WERI-Rb-1 (cell line): ENCODE measurements around the gene EML2.
"Not testable (repeated sequence)": the region's sequence is repeated elsewhere in the genome, so short reads cannot be mapped to it uniquely, and the experiment has no call there.

Experiments
- DNase-seq: peaks from one replicate; pipeline ENCODE4 v3.0.0-alpha.2; 2020
- H3K27ac ChIP-seq: fragments of 250-450 bp; sonication (Bioruptor Pico); 2 replicates; pipeline ENCODE4 v1.5.1; 2020; ENCODE audit warnings: mild to moderate bottlenecking, moderate library complexity
- H3K27me3 ChIP-seq: fragments of 250-450 bp; sonication (Bioruptor Pico); 2 replicates; pipeline ENCODE4 v1.5.1; 2021; ENCODE audit warnings: mild to moderate bottlenecking, low read depth, moderate library complexity; ENCODE audit not compliant: insufficient read depth, severe bottlenecking
- H3K36me3 ChIP-seq: fragments of 250-450 bp; sonication (Bioruptor Pico); 2 replicates; pipeline ENCODE4 v1.5.1; 2020; ENCODE audit warnings: mild to moderate bottlenecking, moderate library complexity
- H3K4me3 ChIP-seq: 2 replicates; pipeline ENCODE4 v1.5.1; 2011; ENCODE audit warnings: low read depth, mild to moderate bottlenecking, control low read depth, low read length
- H3K9me3 ChIP-seq: fragments of 250-450 bp; sonication (Bioruptor Pico); 2 replicates; pipeline ENCODE4 v1.5.1; 2021; ENCODE audit warnings: mild to moderate bottlenecking, moderate library complexity; ENCODE audit not compliant: severe bottlenecking
- TF ChIP-seq, protein P1 (sequence below): IDR thresholded peaks from 2 replicates; pipeline ENCODE4 v1.5.1; 2011; ENCODE audit warnings: low read depth, mild to moderate bottlenecking, control low read depth, inconsistent platforms, low read length

The EML2 gene

DNA sequence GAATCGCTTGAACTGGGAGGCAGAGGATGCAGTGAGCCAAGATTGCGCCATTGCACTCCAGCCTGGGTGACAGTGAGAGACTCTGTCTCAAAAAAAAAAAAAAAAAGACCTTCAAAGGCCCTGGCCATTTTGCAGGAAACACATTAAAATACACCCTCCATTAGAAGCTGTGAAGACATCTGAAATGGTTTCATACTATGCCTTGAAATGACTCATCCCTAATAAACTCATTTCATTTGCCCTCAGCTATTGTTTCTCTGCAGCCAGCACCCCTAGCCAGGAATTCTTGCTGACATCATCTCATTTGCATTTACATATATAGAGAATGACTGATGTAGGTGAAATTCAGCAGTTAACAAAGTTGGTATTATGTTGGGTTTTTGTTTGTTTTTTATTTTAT lies 8.7 kb downstream of the EML2 start:
- Histone ChIP-seq H3K36me3 (no peaks in the 10 kb centered on the region), H3K9me3 (no peaks in the 10 kb centered on the region), H3K27ac (no peak overlapping the region), H3K27me3 (no peaks in the 10 kb centered on the region), H3K4me3 (no peak overlapping the region)
- DNase-seq: no peak
- TF ChIP-seq, protein P1, sequence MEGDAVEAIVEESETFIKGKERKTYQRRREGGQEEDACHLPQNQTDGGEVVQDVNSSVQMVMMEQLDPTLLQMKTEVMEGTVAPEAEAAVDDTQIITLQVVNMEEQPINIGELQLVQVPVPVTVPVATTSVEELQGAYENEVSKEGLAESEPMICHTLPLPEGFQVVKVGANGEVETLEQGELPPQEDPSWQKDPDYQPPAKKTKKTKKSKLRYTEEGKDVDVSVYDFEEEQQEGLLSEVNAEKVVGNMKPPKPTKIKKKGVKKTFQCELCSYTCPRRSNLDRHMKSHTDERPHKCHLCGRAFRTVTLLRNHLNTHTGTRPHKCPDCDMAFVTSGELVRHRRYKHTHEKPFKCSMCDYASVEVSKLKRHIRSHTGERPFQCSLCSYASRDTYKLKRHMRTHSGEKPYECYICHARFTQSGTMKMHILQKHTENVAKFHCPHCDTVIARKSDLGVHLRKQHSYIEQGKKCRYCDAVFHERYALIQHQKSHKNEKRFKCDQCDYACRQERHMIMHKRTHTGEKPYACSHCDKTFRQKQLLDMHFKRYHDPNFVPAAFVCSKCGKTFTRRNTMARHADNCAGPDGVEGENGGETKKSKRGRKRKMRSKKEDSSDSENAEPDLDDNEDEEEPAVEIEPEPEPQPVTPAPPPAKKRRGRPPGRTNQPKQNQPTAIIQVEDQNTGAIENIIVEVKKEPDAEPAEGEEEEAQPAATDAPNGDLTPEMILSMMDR: no peak

DNA sequence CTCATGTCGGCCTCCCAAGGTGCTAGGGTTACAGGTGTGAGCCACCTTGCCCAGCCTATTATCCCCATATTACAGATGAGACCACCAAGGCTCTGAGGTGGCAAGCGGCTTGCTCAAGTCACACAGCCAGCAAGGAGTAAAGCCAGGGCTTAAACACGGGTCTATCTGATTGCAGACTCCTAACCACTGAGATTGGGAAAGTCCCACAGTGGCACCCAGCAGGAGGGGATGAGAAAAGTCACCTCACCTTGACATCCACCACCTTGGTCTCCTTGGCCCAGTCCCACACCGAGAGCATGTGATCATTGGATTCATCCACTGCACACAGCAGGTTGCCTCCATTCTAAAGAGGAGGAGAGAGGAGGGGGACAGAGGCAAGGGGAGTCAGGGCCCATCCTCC lies 9.5 kb downstream of the EML2 start:
- Histone ChIP-seq H3K9me3 (no peaks in the 10 kb centered on the region), H3K27ac (no peak overlapping the region), H3K27me3 (no peaks in the 10 kb centered on the region), H3K4me3 (no peak overlapping the region), H3K36me3 (no peaks in the 10 kb centered on the region)
- DNase-seq: no peak
- TF ChIP-seq, protein P1: no peak

DNA sequence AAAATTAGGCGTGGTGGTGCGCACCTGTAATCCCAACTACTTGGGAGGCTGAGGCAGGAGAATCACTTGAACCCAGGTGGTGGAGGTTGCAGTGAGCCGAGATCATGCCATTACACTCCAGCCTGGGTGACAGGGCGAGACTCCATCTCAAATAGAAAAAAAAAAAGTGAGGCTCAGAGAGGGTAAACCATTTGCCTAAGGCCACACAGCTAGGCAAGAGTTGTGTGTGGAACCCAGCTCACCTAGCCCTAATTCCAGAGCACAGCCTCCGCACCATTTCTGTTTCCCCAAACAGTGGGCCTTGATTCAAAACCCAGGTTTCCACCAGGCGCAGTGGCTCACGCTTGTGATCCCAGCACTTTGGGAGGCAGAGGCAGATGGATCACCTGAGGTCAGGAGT lies 11.0 kb downstream of the EML2 start:
- H3K27ac ChIP-seq, H3K4me3 ChIP-seq, H3K27me3 ChIP-seq, H3K9me3 ChIP-seq, DNase-seq, H3K36me3 ChIP-seq: not testable (repeated sequence)

DNA sequence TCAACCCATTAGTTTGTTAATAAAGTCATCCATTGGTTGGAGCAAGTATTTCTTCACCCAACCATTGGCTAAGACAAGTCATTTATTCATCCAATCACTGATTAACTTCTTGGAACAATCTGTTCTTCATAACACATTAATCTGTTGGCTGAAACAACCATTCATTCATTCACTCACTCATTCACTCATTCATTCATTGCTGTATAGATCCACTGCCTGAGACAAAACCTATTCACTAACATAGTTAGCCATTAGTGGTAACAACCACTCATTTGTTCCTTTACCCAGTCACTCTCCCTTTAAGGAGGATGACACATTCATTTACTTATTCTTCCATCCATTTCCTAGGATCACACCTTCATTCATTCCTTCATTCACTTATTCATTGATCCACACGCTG lies 15.2 kb downstream of the EML2 start:
- DNase-seq: no peak
- Histone ChIP-seq H3K27ac (no peak overlapping the region), H3K36me3 (no peaks in the 10 kb centered on the region), H3K9me3 (no peaks in the 10 kb centered on the region), H3K27me3 (no peaks in the 10 kb centered on the region), H3K4me3 (no peak overlapping the region)
- TF ChIP-seq, protein P1: no peak

DNA sequence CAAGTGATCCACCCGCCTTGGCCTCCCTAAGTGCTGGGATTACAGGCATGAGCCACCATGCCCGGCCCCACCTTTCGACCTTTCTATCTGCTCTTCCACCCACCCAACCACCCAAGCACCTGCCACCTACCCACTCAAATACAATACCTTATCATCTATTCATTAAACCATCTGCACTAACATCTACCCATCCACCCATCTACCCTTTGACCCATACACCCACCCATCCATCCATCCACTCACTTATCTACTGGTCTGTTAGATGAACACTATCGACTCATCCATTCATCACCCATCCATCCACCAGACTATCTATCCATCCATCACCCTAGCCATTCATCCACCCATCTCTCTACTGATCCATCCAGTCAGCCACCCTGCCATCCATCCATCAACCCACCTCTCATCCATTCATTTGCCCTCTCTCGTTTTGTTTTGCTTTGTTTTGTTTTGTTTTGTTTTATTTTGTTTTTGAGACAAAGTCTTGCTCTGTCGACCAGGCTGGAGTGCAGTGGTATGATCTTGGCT lies 17.2 kb downstream of the EML2 start:
- DNase-seq: no peak
- no peaks in the 10 kb centered on the region for H3K27me3 ChIP-seq
- no peaks in the 10 kb centered on the region for H3K36me3 ChIP-seq
- TF ChIP-seq, protein P1: no peak
- no peak overlapping the region for H3K27ac ChIP-seq
- H3K4me3 ChIP-seq: no peak overlapping the region
- no peaks in the 10 kb centered on the region for H3K9me3 ChIP-seq

DNA sequence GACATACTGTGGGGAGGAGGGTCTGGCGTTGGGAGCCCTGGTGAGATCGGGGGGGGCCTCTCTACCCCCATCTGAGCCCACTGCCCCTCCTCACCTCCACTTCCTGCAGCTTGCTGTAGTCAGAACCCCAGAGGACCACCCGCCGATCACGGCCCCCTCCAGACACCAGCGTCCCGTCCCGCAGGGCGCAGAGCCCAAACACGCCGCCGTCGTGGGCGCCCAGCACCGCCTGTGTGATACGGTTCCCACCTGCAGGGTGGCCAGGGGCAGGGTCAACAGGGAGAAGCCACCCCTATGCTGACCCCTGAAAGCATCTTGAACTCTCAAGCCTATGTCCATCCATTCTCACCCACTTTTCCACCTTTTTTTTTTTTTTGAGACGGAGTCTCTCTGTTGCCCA lies 17.8 kb downstream of the EML2 start:
- TF ChIP-seq, protein P1: no peak
- H3K4me3 ChIP-seq: no peak overlapping the region

More for the DNA sequence above, 17.8 kb downstream of the EML2 start:
- Histone ChIP-seq H3K27ac (no peak overlapping the region), H3K27me3 (no peaks in the 10 kb centered on the region), H3K36me3 (no peaks in the 10 kb centered on the region), H3K9me3 (no peaks in the 10 kb centered on the region)
- no peak for DNase-seq
